Testis (tissue), 3 donors: ENCODE data around the gene PLEKHO2. TPM values are rescaled to one million over a fixed set of nuclear protein-coding genes. Genes with fewer than 3 reads are reported as not detected.

Experiments
- DNase-seq: peaks from one replicate; pipeline ENCODE4 v3.0.0-alpha.2; 2019
- H3K27ac ChIP-seq, 2 donors: fragments of 200-600 bp; sonication (generic); one replicate each; pipeline ENCODE4 v1.5.1; 2019
- H3K27me3 ChIP-seq: fragments of 200-600 bp; sonication (generic); one replicate; pipeline ENCODE4 v1.5.1; 2019
- H3K36me3 ChIP-seq: fragments of 200-600 bp; sonication (generic); one replicate; pipeline ENCODE4 v1.5.1; 2017; ENCODE audit warnings: low read depth; ENCODE audit errors: missing control alignments
- H3K4me1 ChIP-seq: fragments of 200-600 bp; sonication (generic); one replicate; pipeline ENCODE4 v1.5.1; 2019
- H3K4me3 ChIP-seq, 2 donors: fragments of 200-600 bp; sonication (generic); one replicate each; pipeline ENCODE4 v1.5.1; 2017 to 2019
- H3K9me3 ChIP-seq: fragments of 200-600 bp; sonication (generic); one replicate; pipeline ENCODE4 v1.5.1; 2017
- POLR2A ChIP-seq: fragments of 450-650 bp; IDR thresholded peaks from one replicate; pipeline ENCODE4 v1.6.1; 2017; ENCODE audit warnings: antibody characterized with exemption, mild to moderate bottlenecking, moderate library complexity
- WGBS, 2 donors: methylation state at CpG; one replicate each; pipeline ENCODE4 v1.1.5; 2018; 5-methylcytosine and 5-hydroxymethylcytosine counted together
- intact Hi-C: fragments of 100-400 bp; cut with DNase I; formaldehyde crosslinking; loops from one replicate; pipeline ENCODE4 v1.15.1; 2023; ENCODE audit warnings: low total_unique reads
- polyA plus RNA-seq: library from polyadenylated mRNA; stranded (reverse); fragments of 350-450 nt; fragmentation: Illumina TruSeq; extraction: RNeasy Lipid Tissue Mini Kit (QIAGEN cat#74804); gene quantifications from one replicate; pipeline ENCODE4 v1.2.3, GENCODE V29; 2014; ENCODE audit warnings: low read depth, low replicate concordance; ENCODE audit not compliant: insufficient read depth
- total RNA-seq, 2 donors: library from RNA; depleted of rRNA; stranded (reverse); fragments of >200 nt; gene quantifications; one replicate each; pipeline ENCODE4 v1.2.3, GENCODE V29; 2016
- TF ChIP-seq, protein P1 (sequence below), 3 experiments: fragments of 450-650 bp in 2 of 3; fragments of 200-600 bp in 1 of 3; sonication (generic) in 1 of 3; IDR thresholded peaks; one replicate each; pipeline ENCODE4 v1.5.1; 2016 to 2019; ENCODE audit warnings: antibody characterized with exemption in 3 of 3, mild to moderate bottlenecking in 2 of 3, moderate library complexity in 1 of 3

Gene PLEKHO2
- total and polyA plus RNA-seq, 3 donors from 2014 or later = 17.2 to 28.9 (median 19.3) TPM

DNA sequence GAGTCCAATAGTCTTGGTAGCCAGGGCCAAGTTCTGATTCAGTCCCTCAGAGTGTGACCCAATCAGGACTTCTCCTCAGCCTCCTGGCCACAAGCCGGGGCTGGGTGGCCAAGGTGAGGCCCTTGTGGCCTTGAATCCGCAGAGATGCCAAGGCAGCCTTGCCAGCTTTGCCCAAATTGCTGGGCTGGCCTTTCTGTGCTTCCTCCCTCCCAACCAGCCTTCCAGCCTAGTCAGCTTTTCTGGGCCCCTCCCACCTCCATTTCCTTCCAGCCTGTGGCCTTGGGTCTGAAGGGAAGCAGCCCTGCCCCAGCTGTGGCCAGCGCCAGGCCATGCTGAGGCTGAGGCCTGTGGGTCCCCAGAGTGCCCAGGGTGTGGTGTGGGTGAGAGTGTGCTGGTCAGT, 35.7 kb downstream of the PLEKHO2 start:
- intact Hi-C loops = no loop called here
- Histone ChIP-seq H3K27me3 (no peaks in the 10 kb centered on the region), H3K4me1 (peaks cover 40% of the 10 kb centered on the region), H3K4me3 (no peak overlapping the region), H3K27ac (peak overlapping the region; percentile 26 to 82), H3K36me3 (no peaks in the 10 kb centered on the region), H3K9me3 (no peaks in the 10 kb centered on the region)
- WGBS, 2 donors = 33 to 48% methylated on average over 2 to 3 of the region's 3 CpGs
- DNase-seq = peak; percentile 87
- TF ChIP-seq, protein P1, sequence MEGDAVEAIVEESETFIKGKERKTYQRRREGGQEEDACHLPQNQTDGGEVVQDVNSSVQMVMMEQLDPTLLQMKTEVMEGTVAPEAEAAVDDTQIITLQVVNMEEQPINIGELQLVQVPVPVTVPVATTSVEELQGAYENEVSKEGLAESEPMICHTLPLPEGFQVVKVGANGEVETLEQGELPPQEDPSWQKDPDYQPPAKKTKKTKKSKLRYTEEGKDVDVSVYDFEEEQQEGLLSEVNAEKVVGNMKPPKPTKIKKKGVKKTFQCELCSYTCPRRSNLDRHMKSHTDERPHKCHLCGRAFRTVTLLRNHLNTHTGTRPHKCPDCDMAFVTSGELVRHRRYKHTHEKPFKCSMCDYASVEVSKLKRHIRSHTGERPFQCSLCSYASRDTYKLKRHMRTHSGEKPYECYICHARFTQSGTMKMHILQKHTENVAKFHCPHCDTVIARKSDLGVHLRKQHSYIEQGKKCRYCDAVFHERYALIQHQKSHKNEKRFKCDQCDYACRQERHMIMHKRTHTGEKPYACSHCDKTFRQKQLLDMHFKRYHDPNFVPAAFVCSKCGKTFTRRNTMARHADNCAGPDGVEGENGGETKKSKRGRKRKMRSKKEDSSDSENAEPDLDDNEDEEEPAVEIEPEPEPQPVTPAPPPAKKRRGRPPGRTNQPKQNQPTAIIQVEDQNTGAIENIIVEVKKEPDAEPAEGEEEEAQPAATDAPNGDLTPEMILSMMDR (IDR thresholded peaks at IDR 0.05) = no peak
- no peak for TF ChIP-seq POLR2A

DNA sequence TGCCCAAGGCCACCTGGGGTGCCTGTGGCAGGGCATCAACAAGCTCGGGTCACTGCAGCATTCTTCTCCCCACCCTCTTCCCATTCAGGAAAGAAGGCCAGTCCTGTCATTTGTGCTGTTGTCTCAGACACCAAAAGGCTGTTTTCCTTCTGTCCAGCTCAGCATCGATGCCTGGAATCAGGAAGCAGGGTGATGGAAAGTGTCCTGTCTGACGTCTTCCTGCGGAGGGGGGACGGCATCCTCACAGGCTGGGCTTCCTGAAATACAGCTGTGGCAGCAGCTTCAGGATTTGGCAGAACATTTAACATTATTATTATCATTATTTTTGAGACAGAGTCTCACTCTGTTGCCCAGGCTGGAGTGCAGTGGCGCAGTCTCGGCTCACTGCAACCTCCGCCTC, 37.0 kb downstream of the PLEKHO2 start:
- Histone ChIP-seq H3K36me3 (no peaks in the 10 kb centered on the region), H3K4me1 (peaks cover 40% of the 10 kb centered on the region), H3K27ac (peak overlapping the region in 1 of 2 donors; percentile 82), H3K27me3 (no peaks in the 10 kb centered on the region), H3K9me3 (no peaks in the 10 kb centered on the region), H3K4me3 (no peak overlapping the region)
- no peak for DNase-seq
- no peak for TF ChIP-seq POLR2A
- TF ChIP-seq, protein P1 (IDR thresholded peaks at IDR 0.05) = no peak
- WGBS, 2 donors = 69 to 87% methylated on average over 7 to 8 of the region's 8 CpGs
- intact Hi-C loops = no loop called here

DNA sequence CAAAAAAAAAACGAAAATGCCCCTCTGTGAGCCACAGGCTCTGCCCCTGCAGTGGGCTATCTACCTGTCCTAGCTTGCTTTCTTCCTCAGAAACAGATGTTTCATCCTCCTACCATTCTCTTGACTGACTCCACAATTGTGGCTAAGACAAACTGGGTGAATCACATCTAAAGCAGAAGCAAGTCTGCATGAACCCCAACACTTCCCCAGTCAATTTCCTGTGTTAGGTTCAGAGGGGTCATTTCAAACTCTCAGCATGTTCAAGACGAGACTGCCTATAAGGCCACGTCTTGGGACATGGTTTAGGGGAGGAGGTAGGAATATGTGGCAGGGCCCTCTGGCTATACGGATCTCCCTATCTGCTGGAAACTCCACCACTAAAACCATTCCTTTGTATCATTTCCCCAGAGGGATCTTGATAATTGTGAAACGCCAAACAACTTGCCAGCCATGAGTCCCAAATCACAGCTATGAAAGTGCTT, 41.4 kb downstream of the PLEKHO2 start:
- DNase-seq = no peak
- Histone ChIP-seq H3K27ac (peak overlapping the region in 1 of 2 donors; percentile 36), H3K27me3 (no peaks in the 10 kb centered on the region)

DNA sequence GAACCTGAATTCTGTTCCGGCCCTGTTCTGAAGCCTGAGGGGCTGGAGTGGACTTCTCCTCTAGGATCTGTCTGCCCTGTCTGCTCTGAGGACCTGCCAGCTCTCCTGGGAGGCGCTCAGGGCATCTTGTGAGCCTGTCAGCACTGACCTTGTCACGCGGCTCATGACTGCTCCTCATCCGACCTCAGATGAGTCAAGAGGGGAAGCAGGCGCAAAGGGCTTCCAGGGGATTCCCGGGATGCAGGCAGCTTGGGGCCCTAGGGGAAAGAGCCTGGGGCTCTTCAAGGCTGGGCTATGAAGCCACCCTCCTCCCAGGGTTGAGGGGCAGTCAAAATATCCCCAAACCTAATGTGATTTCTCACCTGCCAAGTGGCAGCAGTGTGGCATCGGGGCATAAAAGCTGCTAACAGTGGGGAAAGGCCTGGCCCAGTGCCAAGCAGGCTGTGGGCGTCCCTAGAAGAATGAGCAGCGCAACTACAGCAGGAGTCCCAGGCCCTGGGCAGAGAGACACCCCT, 42.3 kb downstream of the PLEKHO2 start:
- Histone ChIP-seq H3K4me3 (no peak overlapping the region), H3K9me3 (no peaks in the 10 kb centered on the region), H3K4me1 (peaks cover 21% of the 10 kb centered on the region), H3K36me3 (no peaks in the 10 kb centered on the region), H3K27me3 (no peaks in the 10 kb centered on the region), H3K27ac (peak overlapping the region; percentile 33 to 36)
- WGBS, 2 donors = 32 to 51% methylated on average over 8 to 10 of the region's 10 CpGs
- DNase-seq = peak; percentile 85
- no peak for TF ChIP-seq POLR2A
- TF ChIP-seq, protein P1 (IDR thresholded peaks at IDR 0.05) = no peak
- intact Hi-C loops = no loop called here

More for the DNA sequence above, 41.4 kb downstream of the PLEKHO2 start:
- Histone ChIP-seq H3K9me3 (no peaks in the 10 kb centered on the region), H3K4me1 (peaks cover 28% of the 10 kb centered on the region), H3K4me3 (no peak overlapping the region), H3K36me3 (no peaks in the 10 kb centered on the region)
- intact Hi-C loops = no loop called here
- 55 to 69% methylated on average over 5 of the region's 5 CpGs for WGBS, 2 donors
- TF ChIP-seq, protein P1 (IDR thresholded peaks at IDR 0.05) = no peak
- no peak for TF ChIP-seq POLR2A

DNA sequence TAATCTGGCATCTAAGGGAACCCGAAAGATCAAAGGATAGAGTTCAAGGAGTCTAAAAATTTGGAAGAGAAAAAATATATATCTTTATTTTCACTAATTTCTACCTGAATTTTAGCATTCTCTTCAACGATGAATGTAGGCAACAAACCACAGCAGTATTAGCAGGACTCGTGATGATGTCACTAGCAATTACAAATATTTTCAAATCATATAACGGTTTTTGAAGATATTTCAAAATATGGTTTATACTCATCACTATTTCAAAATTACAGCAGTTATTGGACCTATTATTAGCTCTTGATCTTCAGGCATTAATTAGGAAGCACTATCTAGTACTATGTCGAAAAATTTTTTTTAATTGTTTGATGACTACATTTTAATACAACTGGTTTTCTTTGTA, 43.0 kb downstream of the PLEKHO2 start:
- Histone ChIP-seq H3K9me3 (no peaks in the 10 kb centered on the region), H3K27ac (no peak overlapping the region), H3K27me3 (no peaks in the 10 kb centered on the region), H3K4me1 (peaks cover 21% of the 10 kb centered on the region), H3K4me3 (no peak overlapping the region), H3K36me3 (no peaks in the 10 kb centered on the region)
- TF ChIP-seq, protein P1 (IDR thresholded peaks at IDR 0.05) = no peak
- TF ChIP-seq POLR2A = no peak
- DNase-seq = no peak
- WGBS, 2 donors = 90 to 91% methylated on average over 5 of the region's 5 CpGs
- intact Hi-C loops = no loop called here
